H1 (cell line): ENCODE measurements around the gene TADA2B.

Source experiments
- CREB1 ChIP-seq: IDR thresholded peaks from 2 replicates; pipeline ENCODE4 v1.6.1; 2012; ENCODE audit warnings: inconsistent platforms
- EP300 ChIP-seq, 2 experiments: IDR thresholded peaks; 1 replicate in 1 of 2; 2 replicates in 1 of 2; pipeline ENCODE4 v1.6.1; 2011 to 2012; ENCODE audit warnings: low read depth in 2 of 2, low read length in 2 of 2, mild to moderate bottlenecking in 2 of 2, borderline replicate concordance in 1 of 2, inconsistent platforms in 1 of 2, moderate library complexity in 1 of 2
- PHF8 ChIP-seq: fragments of 200-600 bp; sonication (generic); conservative IDR thresholded peaks from 2 replicates; pipeline ENCODE4 v1.7.1; 2012; ENCODE audit warnings: low read depth, mild to moderate bottlenecking, inconsistent platforms, low read length, moderate library complexity
- RAD21 ChIP-seq, 2 experiments: IDR thresholded peaks in 1 of 2; conservative IDR thresholded peaks in 1 of 2; 2 replicates each; pipeline ENCODE4 v1.6.1; 2011; ENCODE audit warnings: low read depth in 2 of 2, low read length in 2 of 2, improper control_type of control experiment in 1 of 2, inconsistent platforms in 1 of 2, mild to moderate bottlenecking in 1 of 2, moderate library complexity in 1 of 2
- YY1 ChIP-seq: IDR thresholded peaks from 2 replicates; pipeline ENCODE4 v1.6.1; 2011; ENCODE audit warnings: low read depth, mild to moderate bottlenecking, low read length
- ZNF274 ChIP-seq: IDR thresholded peaks from 2 replicates; pipeline ENCODE4 v1.7.0; 2012; ENCODE audit warnings: low read length, borderline replicate concordance; ENCODE audit errors: extremely low read depth

- TF ChIP-seq CREB1 (no peak), RAD21 (IDR thresholded peaks at IDR 0.05 in 1 of 2, conservative IDR thresholded peaks at IDR 0.05 in 1 of 2; ENCODE audit: low read depth in 2 of 2, low read length in 2 of 2) (no peak), YY1 (no peak), ZNF274 (no peak), PHF8 (no peak), EP300 (IDR thresholded peaks at IDR 0.05; ENCODE audit: borderline replicate concordance in 1 of 2, low read depth in 2 of 2, low read length in 2 of 2) (no peak)
Measured at GRCh38 chr4:7026107-7026506, 17.1 kb upstream of the TADA2B start.
